ENCODE measurements around the gene GFRA1. TPM values are rescaled to one million over a fixed set of nuclear protein-coding genes. Genes with fewer than 3 reads are reported as not detected.

Gene GFRA1
- total and polyA plus RNA-seq, 2 experiments from 2014 or later = 0.48 to 2.9 TPM

GRCh38 chr10:116056445-116057293, 216.3 kb downstream of the GFRA1 start:
- 84% methylated on average over 11 of the region's 11 CpGs for WGBS (ENCODE audit: low lambda C conversion rate, missing lambda C conversion rate)

GRCh38 chr10:116055917-116056252, 217.1 kb downstream of the GFRA1 start:
- no peak for DNase-seq (ENCODE audit: low spot score)
- 88% methylated on average over 3 of the region's 3 CpGs for WGBS (ENCODE audit: low lambda C conversion rate, missing lambda C conversion rate)
- Histone ChIP-seq H3K36me3 (replicated peaks; ENCODE audit: insufficient read depth, low read depth) (no peaks in the 10 kb centered on the region), H3K27me3 (peaks cover 2% of the 10 kb centered on the region), H3K4me3 (no peak overlapping the region), H3K9me3 (ENCODE audit: low read depth) (no peaks in the 10 kb centered on the region), H4K20me1 (ENCODE audit: insufficient read depth, poor library complexity, severe bottlenecking) (no peaks in the 10 kb centered on the region), H3K4me1 (ENCODE audit: insufficient read depth) (peaks cover 13% of the 10 kb centered on the region), H3K27ac (no peak overlapping the region), H3K79me2 (no peaks in the 10 kb centered on the region), H3K9me2 (replicated peaks; ENCODE audit: insufficient read depth) (no peaks in the 10 kb centered on the region), H2AFZ (no peak overlapping the region), H3K4me2 (peak overlapping the region; percentile 10)
- TF ChIP-seq, protein P1, sequence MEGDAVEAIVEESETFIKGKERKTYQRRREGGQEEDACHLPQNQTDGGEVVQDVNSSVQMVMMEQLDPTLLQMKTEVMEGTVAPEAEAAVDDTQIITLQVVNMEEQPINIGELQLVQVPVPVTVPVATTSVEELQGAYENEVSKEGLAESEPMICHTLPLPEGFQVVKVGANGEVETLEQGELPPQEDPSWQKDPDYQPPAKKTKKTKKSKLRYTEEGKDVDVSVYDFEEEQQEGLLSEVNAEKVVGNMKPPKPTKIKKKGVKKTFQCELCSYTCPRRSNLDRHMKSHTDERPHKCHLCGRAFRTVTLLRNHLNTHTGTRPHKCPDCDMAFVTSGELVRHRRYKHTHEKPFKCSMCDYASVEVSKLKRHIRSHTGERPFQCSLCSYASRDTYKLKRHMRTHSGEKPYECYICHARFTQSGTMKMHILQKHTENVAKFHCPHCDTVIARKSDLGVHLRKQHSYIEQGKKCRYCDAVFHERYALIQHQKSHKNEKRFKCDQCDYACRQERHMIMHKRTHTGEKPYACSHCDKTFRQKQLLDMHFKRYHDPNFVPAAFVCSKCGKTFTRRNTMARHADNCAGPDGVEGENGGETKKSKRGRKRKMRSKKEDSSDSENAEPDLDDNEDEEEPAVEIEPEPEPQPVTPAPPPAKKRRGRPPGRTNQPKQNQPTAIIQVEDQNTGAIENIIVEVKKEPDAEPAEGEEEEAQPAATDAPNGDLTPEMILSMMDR (IDR thresholded peaks at IDR 0.05; ENCODE audit: poor library complexity) = no peak
- TF ChIP-seq EZH2phosphoT487 (IDR thresholded peaks at IDR 0.05; ENCODE audit: low read depth, severe bottlenecking, unreplicated experiment) = no peak

More at GRCh38 chr10:116056445-116057293, 216.3 kb downstream of the GFRA1 start:
- no peaks in the 10 kb centered on the region for H3K27me3 ChIP-seq
- H4K20me1 ChIP-seq (ENCODE audit: insufficient read depth, poor library complexity, severe bottlenecking) = no peaks in the 10 kb centered on the region
- no peaks in the 10 kb centered on the region for H3K79me2 ChIP-seq
- H3K9me3 ChIP-seq (ENCODE audit: low read depth) = no peaks in the 10 kb centered on the region
- no peak overlapping the region for H3K4me2 ChIP-seq
- H3K36me3 ChIP-seq (replicated peaks; ENCODE audit: insufficient read depth, low read depth) = no peaks in the 10 kb centered on the region
- H3K4me3 ChIP-seq = no peak overlapping the region
- TF ChIP-seq EZH2 (IDR thresholded peaks at IDR 0.05; ENCODE audit: borderline replicate concordance) (no peak), EZH2phosphoT487 (IDR thresholded peaks at IDR 0.05; ENCODE audit: low read depth, severe bottlenecking, unreplicated experiment) (no peak)
- TF ChIP-seq, protein P1 (IDR thresholded peaks at IDR 0.05; ENCODE audit: poor library complexity) = no peak
- peaks cover 13% of the 10 kb centered on the region for H3K4me1 ChIP-seq (ENCODE audit: insufficient read depth)
- no peaks in the 10 kb centered on the region for H3K9me2 ChIP-seq (replicated peaks; ENCODE audit: insufficient read depth)
- H2AFZ ChIP-seq = no peak overlapping the region
- peak; percentile 42 for DNase-seq (ENCODE audit: low spot score)
- no peak overlapping the region for H3K27ac ChIP-seq

DNA sequence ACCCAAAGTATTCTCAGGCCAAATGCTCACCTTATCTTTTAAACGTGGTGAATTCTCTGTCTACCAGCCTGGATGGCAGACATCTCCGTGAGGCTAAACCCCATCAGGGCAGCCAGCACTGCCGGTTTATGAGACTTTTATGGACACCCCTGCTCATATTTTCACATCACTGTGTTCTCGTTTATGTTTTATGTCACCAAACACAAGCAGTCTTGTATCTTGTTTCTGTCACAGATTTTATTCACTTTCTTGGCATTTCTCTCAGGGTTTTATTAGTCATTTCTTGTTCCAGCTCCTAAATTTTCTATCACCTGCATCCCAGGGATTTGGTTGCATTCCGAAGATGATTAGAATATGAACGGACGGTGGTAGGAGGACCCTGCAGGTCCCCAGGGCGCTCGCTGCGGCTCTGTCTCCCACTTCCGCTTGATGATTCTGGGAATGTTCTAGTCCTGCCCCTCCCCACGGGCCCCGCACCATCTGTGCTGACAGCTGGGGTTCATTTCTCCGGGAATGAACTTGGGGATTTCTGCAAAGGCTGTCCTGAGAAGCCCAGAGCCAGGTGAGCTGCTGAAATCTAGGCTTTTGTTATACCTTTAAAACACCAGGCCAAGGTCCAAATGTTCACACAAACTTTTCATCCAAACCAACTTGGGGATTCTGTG, 217.6 kb downstream of the GFRA1 start:
- Histone ChIP-seq H3K4me3 (no peak overlapping the region), H3K36me3 (replicated peaks; ENCODE audit: insufficient read depth, low read depth) (no peaks in the 10 kb centered on the region), H4K20me1 (ENCODE audit: insufficient read depth, poor library complexity, severe bottlenecking) (no peaks in the 10 kb centered on the region), H3K9me2 (replicated peaks; ENCODE audit: insufficient read depth) (no peaks in the 10 kb centered on the region), H3K9me3 (ENCODE audit: low read depth) (no peaks in the 10 kb centered on the region), H2AFZ (no peak overlapping the region), H3K4me1 (ENCODE audit: insufficient read depth) (peaks cover 13% of the 10 kb centered on the region), H3K27me3 (peaks cover 2% of the 10 kb centered on the region), H3K27ac (no peak overlapping the region), H3K79me2 (no peaks in the 10 kb centered on the region), H3K4me2 (peak overlapping the region; percentile 10)
- no peak for DNase-seq (ENCODE audit: low spot score)
- TF ChIP-seq EZH2phosphoT487 (IDR thresholded peaks at IDR 0.05; ENCODE audit: low read depth, severe bottlenecking, unreplicated experiment) (no peak), EZH2 (IDR thresholded peaks at IDR 0.05; ENCODE audit: borderline replicate concordance) (no peak)
- TF ChIP-seq, protein P1 (IDR thresholded peaks at IDR 0.05; ENCODE audit: poor library complexity) = no peak
- 44% methylated on average over 14 of the region's 14 CpGs for WGBS (ENCODE audit: low lambda C conversion rate, missing lambda C conversion rate)

Data from hepatocyte (in vitro differentiated cells).